Left lung (tissue), 10 donors: Measurements from ENCODE around the gene TMEM108. TPM values are rescaled to one million over a fixed set of nuclear protein-coding genes. Genes with fewer than 3 reads are reported as not detected.

Experiments
- ATAC-seq: fragments of 200-7000 bp; cut with Tn5 transposase; one replicate; pipeline ENCODE4 v1.9.1; 2020; ENCODE audit warnings: moderate library complexity
- DNase-seq, 4 donors: peaks; one replicate each; pipeline ENCODE4 v3.0.0-alpha.2; 2013 to 2020
- H3K27ac ChIP-seq, 2 donors: fragments of 200-600 bp; sonication (generic) in 1 of 2; one replicate each; pipeline versions ENCODE4 v1.5.0 to v1.8.0; 2020 to 2021
- H3K27me3 ChIP-seq, 2 donors: fragments of 200-600 bp; sonication (generic) in 1 of 2; one replicate each; pipeline versions ENCODE4 v1.5.0 to v1.8.0; 2020 to 2021
- H3K36me3 ChIP-seq, 2 donors: fragments of 200-600 bp; sonication (generic) in 1 of 2; one replicate each; pipeline versions ENCODE4 v1.5.0 to v1.8.0; 2020 to 2021
- H3K4me1 ChIP-seq, 2 donors: fragments of 200-600 bp; one replicate each; pipeline ENCODE4 v1.8.0; 2021
- H3K4me3 ChIP-seq, 2 donors: fragments of 200-600 bp; sonication (generic) in 1 of 2; one replicate each; pipeline versions ENCODE4 v1.5.0 to v1.8.0; 2020 to 2021; ENCODE audit warnings: mild to moderate bottlenecking in 1 of 2
- H3K9me3 ChIP-seq, 2 donors: fragments of 200-600 bp; sonication (generic) in 1 of 2; one replicate each; pipeline versions ENCODE4 v1.5.0 to v1.8.0; 2020 to 2021
- CTCF ChIP-seq, 2 donors: fragments of 200-600 bp; sonication (generic) in 1 of 2; IDR thresholded peaks; one replicate each; pipeline versions ENCODE4 v1.5.0 to v1.8.0; 2021; ENCODE audit warnings: antibody characterized with exemption in 2 of 2
- intact Hi-C, 2 donors: fragments of 100-400 bp; cut with DNase I; formaldehyde crosslinking; loops; one replicate each; pipeline versions ENCODE4 v1.11.2 to v1.14.2; 2022
- polyA plus RNA-seq, 6 donors: library from polyadenylated mRNA; unstranded; fragments of 120-200 nt; gene quantifications; one replicate each; pipeline ENCODE4 v1.2.1, GENCODE V29; 2013; ENCODE audit not compliant: insufficient read length in 6 of 6
- total RNA-seq, 2 donors: library from RNA; stranded (reverse); fragmentation: NEBNext Ultra II Directional; extraction: Animal tissue kit (Norgen Biotek cat#: 25700); gene quantifications; one replicate each; pipeline ENCODE4 v1.2.1, GENCODE V29; 2021
- donor health status: DM: no; HTN: yes; CAD: no.
- donor health status: DM: no; HTN: no; CAD: no.

Gene TMEM108
- total and polyA plus RNA-seq, 8 donors, result 18.5 to 58.8 (median 43.7) TPM

- TF ChIP-seq CTCF (IDR thresholded peaks at IDR 0.05), result no peak
- no peaks in the 10 kb centered on the region for H3K4me1 ChIP-seq
- no peak overlapping the region for H3K4me3 ChIP-seq
- no peak for DNase-seq
- peaks cover 0 to 4% of the 10 kb centered on the region in 2 donors for H3K9me3 ChIP-seq
- intact Hi-C loops, result no loop called here
- no peaks in the 10 kb centered on the region for H3K27me3 ChIP-seq
- H3K27ac ChIP-seq, result no peak overlapping the region
- ATAC-seq, result no peak
- H3K36me3 ChIP-seq, result no peaks in the 10 kb centered on the region
These were observed 265.2 kb downstream of the TMEM108 start for GRCh38 chr3:133303430-133303829.

- TF ChIP-seq CTCF (IDR thresholded peaks at IDR 0.05), result no peak
- Histone ChIP-seq H3K4me1 (no peaks in the 10 kb centered on the region), H3K9me3 (peaks cover 0 to 2% of the 10 kb centered on the region in 2 donors), H3K36me3 (no peaks in the 10 kb centered on the region), H3K27me3 (no peaks in the 10 kb centered on the region), H3K4me3 (no peak overlapping the region), H3K27ac (no peak overlapping the region)
- DNase-seq (no peak), ATAC-seq (no peak)
- intact Hi-C loops, result no loop called here
These were observed 279.7 kb downstream of the TMEM108 start for GRCh38 chr3:133317866-133318265.

- DNase-seq, result no peak
- ATAC-seq, result no peak
- Histone ChIP-seq H3K27me3 (no peaks in the 10 kb centered on the region), H3K4me1 (no peaks in the 10 kb centered on the region), H3K9me3 (no peaks in the 10 kb centered on the region), H3K36me3 (no peaks in the 10 kb centered on the region), H3K27ac (no peak overlapping the region), H3K4me3 (no peak overlapping the region)
- TF ChIP-seq CTCF (IDR thresholded peaks at IDR 0.05), result no peak
- intact Hi-C loops, result no loop called here
These were observed 290.2 kb downstream of the TMEM108 start for GRCh38 chr3:133328373-133328772.

- H3K4me3 ChIP-seq, result no peak overlapping the region
- DNase-seq, result no peak
- H3K27me3 ChIP-seq, result no peaks in the 10 kb centered on the region
- TF ChIP-seq CTCF (IDR thresholded peaks at IDR 0.05), result no peak
- H3K27ac ChIP-seq, result no peak overlapping the region
- H3K36me3 ChIP-seq, result no peaks in the 10 kb centered on the region
- H3K9me3 ChIP-seq, result no peaks in the 10 kb centered on the region
- no peak for ATAC-seq
- intact Hi-C loops, result no loop called here
- no peaks in the 10 kb centered on the region for H3K4me1 ChIP-seq
These were observed 291.4 kb downstream of the TMEM108 start for GRCh38 chr3:133329626-133330025.

GRCh38 chr3:133330065-133330464, 291.9 kb downstream of the TMEM108 start:
- no peak overlapping the region for H3K4me3 ChIP-seq
- H3K27me3 ChIP-seq, result no peaks in the 10 kb centered on the region
- H3K9me3 ChIP-seq, result no peaks in the 10 kb centered on the region
- no peaks in the 10 kb centered on the region for H3K36me3 ChIP-seq
- H3K4me1 ChIP-seq, result no peaks in the 10 kb centered on the region
- TF ChIP-seq CTCF (IDR thresholded peaks at IDR 0.05), result no peak
- intact Hi-C loops, result no loop called here
- H3K27ac ChIP-seq, result no peak overlapping the region
- no peak for ATAC-seq
- DNase-seq, result peak in 1 of 4 donors; percentile 30
